GM21723 (cell line): ENCODE results near the gene ITGB1.

Source experiments
- ATAC-seq: cut with Tn5 transposase; IDR thresholded peaks from one replicate; pipeline ENCODE4 v1.9.1; 2021; ENCODE audit warnings: mild to moderate bottlenecking, moderate library complexity; ENCODE audit not compliant: unreplicated experiment

ITGB1 gene

GRCh38 chr10:32955790-32956189 lies 2.2 kb downstream of the ITGB1 start:
- no peak for ATAC-seq

GRCh38 chr10:32955299-32955772 lies 2.7 kb downstream of the ITGB1 start:
- no peak for ATAC-seq

- ATAC-seq: no peak
Measured at GRCh38 chr10:32954545-32955298, 3.3 kb downstream of the ITGB1 start.

- no peak for ATAC-seq
Measured at GRCh38 chr10:32954080-32954479, 4.0 kb downstream of the ITGB1 start.

- ATAC-seq: no peak
Measured at GRCh38 chr10:32953277-32953927, 4.6 kb downstream of the ITGB1 start.

GRCh38 chr10:32952541-32953276 lies 5.3 kb downstream of the ITGB1 start:
- ATAC-seq: no peak

GRCh38 chr10:32952094-32952493 lies 5.9 kb downstream of the ITGB1 start:
- no peak for ATAC-seq

- no peak for ATAC-seq
Measured at GRCh38 chr10:32951111-32951510, 6.9 kb downstream of the ITGB1 start.

GRCh38 chr10:32950591-32951108 lies 7.4 kb downstream of the ITGB1 start:
- no peak for ATAC-seq

- ATAC-seq: no peak
Measured at GRCh38 chr10:32949221-32949678, 8.8 kb downstream of the ITGB1 start.

- ATAC-seq: no peak
Measured at GRCh38 chr10:32948451-32948850, 9.6 kb downstream of the ITGB1 start.

- ATAC-seq: no peak
Measured at GRCh38 chr10:32947586-32947985, 10.4 kb downstream of the ITGB1 start.

GRCh38 chr10:32946108-32946507 lies 11.9 kb downstream of the ITGB1 start:
- ATAC-seq: no peak

- ATAC-seq: no peak
Measured at GRCh38 chr10:32943854-32944661, 14.0 kb downstream of the ITGB1 start.

- peak; percentile 71 for ATAC-seq
Measured at GRCh38 chr10:32943395-32943794, 14.6 kb downstream of the ITGB1 start.

GRCh38 chr10:32942081-32942480 lies 15.9 kb downstream of the ITGB1 start:
- no peak for ATAC-seq

- no peak for ATAC-seq
Measured at GRCh38 chr10:32941357-32941756, 16.7 kb downstream of the ITGB1 start.

- no peak for ATAC-seq
Measured at GRCh38 chr10:32940321-32941301, 17.4 kb downstream of the ITGB1 start.
